22Rv1 (cell line): ENCODE measurements around the gene TMEM184A.

Experiments
- H3K27ac ChIP-seq: fragments of 450-650 bp; 2 replicates; pipeline ENCODE4 v1.5.1; 2017
- CTCF ChIP-seq: fragments of 450-650 bp; IDR thresholded peaks from 2 replicates; pipeline ENCODE4 v1.5.1; 2017; ENCODE audit warnings: mild to moderate bottlenecking
- ZFX ChIP-seq: fragments of 450-650 bp; IDR thresholded peaks from 2 replicates; pipeline ENCODE4 v1.6.1; 2017; ENCODE audit warnings: antibody characterized with exemption, borderline replicate concordance

Gene TMEM184A

GRCh38 chr7:1593904-1594421 lies 38.0 kb upstream of the TMEM184A start:
- no peak overlapping the region for H3K27ac ChIP-seq
- TF ChIP-seq CTCF (no peak), ZFX (no peak)

GRCh38 chr7:1593091-1593866 lies 37.3 kb upstream of the TMEM184A start:
- TF ChIP-seq CTCF (peak; percentile 57), ZFX (no peak)
- no peak overlapping the region for H3K27ac ChIP-seq

GRCh38 chr7:1592299-1592871 lies 36.4 kb upstream of the TMEM184A start:
- H3K27ac ChIP-seq: no peak overlapping the region
- TF ChIP-seq ZFX: no peak
- TF ChIP-seq CTCF: no peak

GRCh38 chr7:1591876-1592275 lies 35.9 kb upstream of the TMEM184A start:
- TF ChIP-seq ZFX: no peak
- no peak for TF ChIP-seq CTCF
- no peak overlapping the region for H3K27ac ChIP-seq

- TF ChIP-seq CTCF (no peak), ZFX (no peak)
- H3K27ac ChIP-seq: no peak overlapping the region
Measured at GRCh38 chr7:1591396-1591795, 35.4 kb upstream of the TMEM184A start.

- no peak for TF ChIP-seq ZFX
- no peak for TF ChIP-seq CTCF
- no peak overlapping the region for H3K27ac ChIP-seq
Measured at GRCh38 chr7:1590887-1591286, 34.9 kb upstream of the TMEM184A start.

GRCh38 chr7:1590476-1590875 lies 34.5 kb upstream of the TMEM184A start:
- no peak overlapping the region for H3K27ac ChIP-seq
- TF ChIP-seq ZFX (no peak), CTCF (no peak)
